ENCODE data around the gene OSCAR.
"Not testable (repeated sequence)": the region's sequence is repeated elsewhere in the genome, so short reads cannot be mapped to it uniquely, and the experiment has no call there.

OSCAR gene

DNA sequence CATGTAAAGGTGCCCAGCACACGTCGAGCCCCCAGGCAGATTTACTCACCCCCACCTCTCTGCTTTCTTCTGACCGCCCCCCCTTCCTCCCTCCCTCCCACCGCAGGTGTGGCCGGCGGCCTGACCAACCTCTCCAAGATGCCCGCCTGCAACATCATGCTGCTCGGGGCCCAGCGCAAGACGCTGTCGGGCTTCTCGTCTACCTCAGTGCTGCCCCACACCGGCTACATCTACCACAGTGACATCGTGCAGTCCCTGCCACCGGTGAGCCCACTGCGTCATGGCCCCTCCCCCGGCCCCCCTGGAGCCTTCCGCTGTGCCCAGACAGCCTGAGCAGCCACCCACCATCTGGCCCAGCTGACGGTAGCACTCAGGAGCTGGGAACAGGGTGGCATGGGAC, 23.8 kb upstream of the OSCAR start:
- no peak for DNase-seq

DNA sequence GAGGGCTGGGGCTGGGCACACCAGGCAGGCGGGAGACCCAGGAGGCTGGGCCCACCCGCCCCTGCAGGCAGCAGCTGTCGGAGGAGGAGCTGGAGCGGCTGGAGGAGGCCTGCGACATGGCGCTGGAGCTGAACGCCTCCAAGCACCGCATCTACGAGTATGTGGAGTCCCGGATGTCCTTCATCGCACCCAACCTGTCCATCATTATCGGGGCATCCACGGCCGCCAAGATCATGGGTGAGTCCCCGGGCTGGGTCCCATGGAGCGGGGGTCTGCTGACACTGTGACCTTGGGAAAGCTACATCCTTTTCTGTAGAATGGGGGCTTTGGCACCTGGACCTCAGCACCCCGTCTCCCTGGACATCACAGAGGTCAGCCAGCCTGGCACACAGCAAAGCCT, 23.1 kb upstream of the OSCAR start:
- DNase-seq = no peak

DNA sequence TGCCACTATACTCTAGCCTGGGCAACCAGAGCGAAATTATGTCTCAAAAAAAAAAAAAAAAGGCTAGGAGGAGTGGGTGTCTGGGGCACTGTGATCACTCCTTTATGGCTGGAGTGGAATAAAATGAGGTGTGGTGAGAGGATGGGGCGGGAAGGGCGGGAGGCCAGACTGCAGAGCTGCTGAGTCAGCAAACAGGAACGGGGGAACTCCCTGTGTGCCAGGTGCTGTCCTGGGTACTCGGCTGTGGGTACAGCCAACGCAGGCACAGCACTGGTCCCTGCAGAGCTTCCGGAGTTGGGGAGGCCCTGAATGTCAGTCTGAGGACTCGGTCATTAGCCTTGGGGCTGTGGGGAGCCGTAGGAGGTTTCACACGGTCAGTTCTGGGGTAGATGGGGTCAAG, 20.7 kb upstream of the OSCAR start:
- no peak for DNase-seq

DNA sequence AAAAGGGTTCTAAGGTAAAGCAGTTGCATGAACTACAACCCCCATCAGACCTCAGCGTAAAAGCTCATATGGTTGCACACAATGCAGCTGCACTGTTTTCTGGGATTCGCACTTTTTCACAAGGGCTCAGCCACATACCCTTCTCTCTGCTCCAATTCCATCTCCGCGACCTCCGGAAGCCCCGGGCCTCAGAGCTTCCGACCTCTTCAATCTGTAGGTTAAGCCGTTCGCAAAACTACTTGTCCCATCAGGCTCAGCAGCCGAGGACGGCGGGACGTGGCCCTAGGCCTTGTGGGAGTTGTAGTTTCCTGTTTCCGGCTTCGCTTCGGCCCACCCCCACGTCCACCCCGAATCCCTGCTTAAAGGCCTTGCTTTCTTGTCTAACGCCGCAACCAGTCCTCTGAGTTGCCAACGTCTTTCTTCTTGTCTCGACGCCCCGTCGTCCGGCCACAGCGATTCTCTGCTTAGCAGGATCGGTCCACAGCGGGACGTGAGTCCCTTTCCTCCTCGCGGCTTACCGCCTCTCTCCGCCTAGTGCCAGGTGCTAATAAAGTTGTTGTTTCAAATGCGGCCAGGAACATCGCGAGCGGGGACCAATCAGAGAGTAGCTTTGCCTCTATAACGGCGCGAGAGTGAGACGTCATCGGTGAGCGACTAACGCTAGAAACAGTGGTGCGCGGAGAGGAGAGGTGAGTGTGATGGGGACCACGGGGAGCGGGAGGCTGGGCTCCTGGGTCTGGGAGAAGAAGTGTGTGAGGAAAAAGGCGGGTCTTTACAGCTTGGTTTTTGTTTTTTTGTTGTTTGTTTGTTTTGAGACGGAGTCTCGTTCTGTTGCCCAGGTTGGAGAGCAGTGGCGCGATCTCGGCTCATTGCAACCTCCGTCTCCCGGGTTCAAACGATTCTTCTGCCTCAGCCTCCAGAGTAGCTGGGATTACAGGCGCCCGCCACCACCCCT, 14.8 kb upstream of the OSCAR start, which contains the start of the genes PRPF31 and TFPT:
Gene PRPF31, plus strand, starts transcription at position 646 of the 955 bp plus-strand sequence. CDS start 2,525 bp downstream, outside the sequence.
Gene TFPT, minus strand, starts transcription at position 549 of the 955 bp plus-strand sequence. Its CDS starts 388 bp downstream, at position 161.
- peak; percentile 81 to 94 (median 90) for DNase-seq

DNA sequence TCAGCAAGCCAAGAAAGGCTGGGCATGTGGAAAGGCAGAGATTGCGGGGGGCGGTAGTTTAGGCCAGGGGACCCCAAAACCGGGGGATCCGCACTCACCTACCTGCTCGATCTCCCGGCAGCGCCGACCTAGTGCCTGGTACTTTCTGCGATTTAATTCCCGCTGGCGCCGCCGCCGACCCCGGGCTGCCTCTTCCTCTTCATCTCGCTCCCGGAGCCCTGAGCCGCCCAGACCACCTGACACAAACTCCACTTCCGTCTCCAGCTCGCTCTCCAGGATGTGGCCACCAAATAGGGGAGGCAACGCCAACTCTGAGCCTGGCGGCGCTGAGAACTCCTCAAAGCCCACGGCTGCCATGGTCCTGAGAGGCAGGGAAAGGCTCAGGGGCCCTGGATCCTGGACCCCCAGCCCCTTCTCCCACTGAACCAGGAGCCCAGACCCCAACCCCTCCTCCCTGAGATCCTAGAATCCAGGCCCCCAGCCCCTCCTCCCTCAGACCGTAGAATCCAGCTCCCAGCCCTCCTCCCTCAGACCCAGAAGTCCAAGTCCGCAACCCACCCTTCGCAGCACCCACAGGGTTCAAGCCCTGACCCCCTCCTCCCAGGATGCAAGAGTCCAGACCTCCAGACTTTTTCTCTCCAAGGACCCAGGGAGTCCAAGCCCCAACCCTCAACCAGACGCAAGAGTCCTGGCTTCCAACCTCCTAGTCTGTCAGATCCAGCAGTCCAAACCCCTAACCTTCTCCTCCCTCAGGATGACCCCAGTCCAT, 13.9 kb upstream of the OSCAR start:
- peak in 2 of 4 experiments; percentile 11 to 27 for DNase-seq

DNA sequence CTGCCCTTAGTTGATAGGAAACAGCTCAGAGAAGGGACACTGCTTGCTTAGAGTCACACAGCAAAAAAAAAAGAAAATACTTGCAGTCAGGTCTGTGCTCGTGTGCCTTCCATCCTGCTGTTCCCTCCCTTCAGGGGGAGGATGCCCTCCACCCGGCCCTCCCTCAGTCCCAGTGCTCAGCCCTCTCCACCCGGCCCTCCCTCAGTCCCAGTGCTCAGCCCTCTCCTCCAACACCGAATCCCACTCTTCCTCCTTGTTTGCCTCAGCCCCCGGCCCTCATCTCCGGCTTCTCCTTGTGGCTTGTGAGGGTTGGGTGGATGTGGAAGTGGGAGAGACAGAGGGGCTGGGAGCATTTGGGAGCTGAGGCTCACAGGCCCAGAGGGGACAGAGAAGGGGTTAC, 9.0 kb upstream of the OSCAR start:
- peak in 1 of 4 experiments; percentile 5 for DNase-seq

DNA sequence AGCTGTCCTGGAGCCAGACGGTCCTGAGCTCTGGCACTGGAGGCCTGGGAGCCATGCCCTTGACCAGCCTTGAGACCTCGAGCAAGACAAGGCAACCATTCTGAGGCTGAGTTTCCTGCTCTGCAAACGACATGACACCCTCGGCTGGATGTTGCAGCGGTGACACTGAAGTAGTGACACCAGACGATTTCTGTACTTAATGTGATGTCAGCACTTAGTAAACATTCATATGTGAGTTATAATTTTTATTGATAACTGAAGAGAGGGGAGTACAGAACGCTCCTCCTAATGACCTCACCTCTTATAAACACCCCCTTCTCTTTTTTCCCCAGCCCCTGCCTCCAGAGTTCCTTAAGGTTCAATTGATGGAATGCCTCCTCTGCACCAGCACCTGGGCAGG, 7.9 kb upstream of the OSCAR start:
- DNase-seq = no peak

DNA sequence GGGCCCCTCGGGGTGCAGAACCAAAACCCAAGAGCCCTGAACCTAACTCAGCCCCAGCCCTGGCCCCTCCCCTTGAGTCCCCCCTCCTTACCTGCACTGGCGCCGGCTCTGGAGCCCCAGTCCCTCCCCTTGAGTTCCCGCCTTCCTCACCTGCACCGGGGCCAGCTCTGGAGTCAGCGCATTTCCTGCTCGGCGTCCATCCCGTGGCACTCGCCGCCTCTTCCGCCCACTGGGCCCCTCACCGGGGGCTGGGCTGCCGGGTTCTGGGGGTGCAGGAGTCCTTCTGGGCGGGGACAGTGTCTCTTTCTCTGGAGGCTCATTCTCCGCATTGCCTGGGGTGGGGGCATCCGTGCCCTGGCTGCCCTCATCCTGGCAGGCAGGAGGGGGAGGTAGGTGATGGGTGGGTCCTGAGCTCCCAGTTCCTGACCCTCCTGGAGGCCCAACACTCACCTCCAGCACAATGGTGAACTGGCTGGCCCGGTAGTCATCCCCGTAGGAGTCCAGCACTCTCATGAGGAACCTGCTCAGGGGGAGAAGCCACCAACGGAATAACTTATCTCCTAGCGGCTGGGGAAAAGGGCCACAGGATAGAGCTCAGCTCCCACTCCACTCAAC, 7.4 kb upstream of the OSCAR start:
- no peak for DNase-seq

DNA sequence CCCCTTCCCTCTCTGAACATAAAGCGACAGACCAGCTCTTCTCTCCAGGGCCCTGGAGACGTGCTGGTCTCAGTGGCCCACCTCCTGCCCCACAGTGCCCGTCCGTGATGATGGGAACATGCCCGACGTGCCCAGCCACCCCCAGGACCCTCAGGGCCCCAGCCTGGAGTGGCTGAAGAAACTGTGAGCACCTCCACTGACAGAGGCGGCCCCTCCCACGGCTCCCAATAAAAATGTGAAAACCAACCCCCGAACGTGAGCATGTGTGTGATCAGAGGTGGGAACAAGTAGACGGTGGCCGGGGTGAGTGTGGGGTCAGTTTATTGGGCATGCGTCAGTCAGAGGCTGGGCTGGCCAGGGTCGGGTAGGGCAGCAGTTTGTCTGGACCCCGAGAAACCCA, 6.1 kb upstream of the OSCAR start:
- DNase-seq = no peak

DNA sequence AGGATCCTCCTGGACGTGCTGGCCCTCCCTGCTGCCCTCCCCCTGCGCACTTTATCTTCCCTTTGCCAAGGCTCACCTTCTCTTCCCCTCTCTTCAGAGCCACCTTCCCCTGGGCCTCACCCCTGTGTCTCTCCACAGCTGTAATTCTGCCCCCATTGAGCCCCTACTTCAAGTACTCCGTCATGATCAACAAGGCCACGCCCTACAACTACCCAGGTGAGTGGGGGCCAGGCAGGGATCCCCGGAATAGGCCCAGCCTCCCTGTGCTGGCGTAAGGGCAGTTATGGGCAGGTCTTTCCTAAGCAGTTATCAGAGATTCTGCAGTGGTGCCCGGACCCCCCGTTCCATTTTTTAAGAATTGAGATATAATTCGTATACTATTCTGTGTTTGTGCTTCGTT, 5.2 kb upstream of the OSCAR start:
- no peak for DNase-seq

DNA sequence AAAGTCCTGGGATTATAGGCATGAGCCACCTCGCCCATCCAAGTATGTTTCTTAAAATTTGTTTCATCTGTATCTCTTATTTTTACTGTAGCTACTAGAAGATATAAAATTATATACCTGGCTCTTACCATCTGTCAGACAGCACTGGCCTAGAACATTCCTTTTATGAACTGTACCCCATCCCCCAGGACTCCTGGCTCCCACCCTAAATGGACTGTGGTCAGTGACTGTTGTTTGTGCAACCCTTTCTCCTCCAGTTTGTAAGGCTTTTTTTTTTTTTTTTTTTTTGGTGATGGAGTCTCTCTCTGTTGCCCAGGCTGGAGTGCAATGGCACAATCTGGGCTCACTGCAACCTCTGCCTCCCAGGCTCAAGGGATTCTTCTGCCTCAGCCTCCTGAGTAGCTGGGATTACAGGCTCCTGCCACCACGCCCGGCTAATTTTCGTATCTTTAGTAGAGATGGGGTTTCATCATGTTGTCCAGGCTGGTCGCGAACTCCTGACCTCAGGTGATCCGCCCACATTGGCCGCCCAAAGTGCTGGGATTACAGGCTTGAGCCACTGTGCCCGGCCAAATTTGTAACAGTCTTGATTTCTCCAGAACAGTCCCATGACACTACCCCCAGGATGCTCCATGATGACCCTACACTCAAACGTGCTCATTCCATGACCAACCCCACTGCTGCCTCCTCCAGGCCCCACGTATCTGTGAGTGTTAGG, 4.6 kb upstream of the OSCAR start:
- DNase-seq = no peak

DNA sequence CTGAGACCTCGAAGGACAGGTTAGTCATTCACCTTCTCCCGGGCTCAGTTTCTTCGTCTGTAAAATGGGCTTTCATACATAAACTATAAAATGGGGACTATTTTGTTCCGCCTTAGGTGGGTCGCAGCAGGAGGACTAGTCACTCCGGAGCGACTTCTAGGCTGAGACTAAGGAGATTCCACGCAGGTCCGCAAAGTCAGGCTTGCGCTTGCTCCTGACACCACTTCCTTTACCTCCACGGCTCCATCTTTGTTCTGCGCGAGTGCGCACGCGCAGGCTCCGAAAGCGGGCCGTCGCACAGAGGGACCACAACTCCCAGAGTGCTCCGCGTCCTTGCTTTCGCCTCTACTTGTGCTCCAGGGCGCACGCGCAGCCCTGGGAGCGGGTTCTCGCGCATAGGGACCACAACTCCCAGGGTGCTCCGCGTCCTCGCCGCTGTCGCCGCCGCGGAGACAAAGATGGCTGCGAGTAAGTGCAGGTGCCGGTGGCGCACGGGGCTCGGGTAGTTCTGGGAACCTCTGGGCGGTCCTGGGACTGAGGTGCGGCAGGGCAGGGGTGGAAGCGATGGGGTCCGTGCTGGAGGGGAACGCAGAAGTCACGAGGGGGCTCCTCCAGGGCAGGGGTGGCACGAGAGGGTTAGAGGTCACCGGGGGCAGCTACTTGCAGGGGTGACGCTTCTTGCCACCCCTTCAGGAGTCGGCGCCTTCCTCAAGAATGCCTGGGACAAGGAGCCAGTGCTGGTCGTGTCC, 2.0 kb upstream of the OSCAR start, which contains the start of gene NDUFA3:
Gene NDUFA3, plus strand, starts transcription at position 435 of the 749 bp plus-strand sequence. Its CDS starts 24 bp downstream, at position 459.
- peak; percentile 92 to 96 (median 94) for DNase-seq

DNA sequence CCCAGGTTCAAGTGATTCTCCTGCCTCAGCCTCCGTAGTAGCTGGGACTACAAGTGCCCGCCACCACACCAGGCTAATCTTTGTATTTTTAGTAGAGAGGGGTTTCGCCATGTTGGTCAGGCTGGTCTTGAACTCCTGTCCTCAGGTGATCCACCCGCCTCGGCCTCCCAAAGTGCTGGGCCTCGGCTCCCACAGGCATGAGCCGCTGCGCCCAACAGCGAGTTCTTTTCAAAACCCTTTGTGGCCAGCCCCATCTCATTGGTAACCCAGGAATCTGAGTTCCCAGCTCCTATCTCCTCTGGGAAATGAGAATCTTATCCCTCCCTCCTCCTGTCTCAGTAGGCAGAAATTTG, 724 bp downstream of the OSCAR start:
- DNase-seq = not testable (repeated sequence)

DNA sequence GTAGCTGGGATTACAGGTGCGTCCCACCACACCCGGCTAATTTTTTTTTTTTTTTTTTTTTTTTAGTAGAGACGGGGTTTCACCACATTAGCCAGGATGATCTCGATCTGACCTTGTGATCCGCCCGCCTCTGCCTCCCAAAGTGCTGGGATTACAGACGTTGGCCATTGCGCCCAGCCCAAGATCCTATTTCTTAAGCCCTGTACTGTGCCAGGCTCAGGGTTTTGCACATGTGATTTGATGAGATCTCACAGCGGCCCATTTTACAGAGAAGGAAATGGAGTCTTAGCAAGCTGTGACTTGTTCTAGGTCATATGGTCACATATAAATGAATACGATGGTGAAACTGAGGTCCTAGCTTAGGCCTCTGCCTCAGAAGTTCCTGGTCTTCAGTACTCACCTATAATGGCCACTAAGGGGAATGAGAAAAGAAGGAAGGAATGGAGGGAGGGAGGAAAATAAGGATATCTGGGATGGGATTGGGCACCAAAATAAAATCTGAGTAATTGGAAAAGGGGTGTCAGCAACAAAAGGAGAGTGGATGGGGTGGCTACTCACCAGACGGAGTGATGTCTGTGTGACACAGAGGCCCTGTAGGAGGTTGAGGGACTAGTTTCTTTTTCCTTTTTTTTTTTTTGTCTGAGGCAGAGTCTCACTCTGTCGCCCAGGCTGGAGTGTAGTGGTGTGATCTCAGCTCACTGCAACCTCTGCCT, 1.3 kb downstream of the OSCAR start:
- no peak for DNase-seq

DNA sequence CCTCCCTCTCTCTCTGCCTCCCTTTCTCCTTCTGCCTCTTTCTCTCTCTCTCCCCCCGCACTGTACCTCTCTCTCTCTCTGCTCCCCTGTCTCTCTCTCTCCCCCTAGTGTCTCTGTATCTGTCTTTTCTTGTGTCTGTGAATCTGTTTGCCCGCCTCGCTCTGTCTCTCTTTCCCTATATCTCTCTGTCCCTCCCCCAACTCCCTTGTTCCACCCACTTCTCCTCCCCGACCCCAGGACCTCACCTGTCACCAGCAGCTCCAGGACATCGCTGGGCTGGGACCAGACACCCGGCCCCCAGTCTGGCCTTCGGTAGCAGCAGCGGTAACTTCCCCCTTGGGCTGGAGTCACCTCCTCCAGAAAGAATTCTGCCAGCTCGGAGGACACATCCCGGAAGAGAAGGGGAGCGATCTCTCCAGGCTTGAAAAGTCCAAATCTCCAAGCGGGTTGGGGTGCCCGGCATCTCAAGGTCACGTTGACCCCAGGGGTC, 3.9 kb downstream of the OSCAR start:
- no peak for DNase-seq

DNA sequence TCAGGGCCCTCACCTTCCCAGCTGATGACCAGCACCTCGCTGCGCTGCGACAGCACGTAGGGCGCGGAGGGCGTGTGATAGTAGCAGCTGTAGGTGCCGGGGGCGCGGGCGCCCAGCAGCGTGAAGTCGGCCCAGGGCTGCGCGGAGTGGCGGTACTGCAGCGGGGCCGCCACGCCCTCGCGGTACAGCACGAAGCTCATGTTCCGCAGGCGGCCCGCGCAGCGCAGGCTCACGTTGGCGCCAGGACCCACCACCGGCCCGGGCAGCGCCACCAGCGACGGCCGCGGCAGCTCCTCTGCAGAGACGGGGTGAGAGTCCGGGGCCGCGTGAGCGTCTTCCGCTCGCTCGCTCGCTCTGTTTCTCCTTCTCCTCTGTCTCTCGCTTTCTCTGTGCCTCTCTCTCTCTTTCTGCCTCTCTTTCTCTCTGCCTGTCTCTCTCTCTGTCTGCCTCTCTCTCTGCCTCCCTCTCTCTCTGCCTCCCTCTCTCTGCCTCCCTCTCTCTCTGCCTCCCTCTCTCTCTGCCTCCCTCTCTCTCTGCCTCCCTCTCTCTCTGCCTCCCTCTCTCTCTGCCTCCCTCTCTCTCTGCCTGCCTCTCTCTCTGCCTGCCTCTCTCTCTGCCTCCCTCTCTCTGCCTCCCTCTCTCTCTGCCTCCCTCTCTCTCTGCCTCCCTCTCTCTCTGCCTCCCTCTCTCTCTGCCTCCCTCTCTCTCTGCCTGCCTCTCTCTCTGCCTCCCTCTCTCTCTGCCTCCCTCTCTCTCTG, 4.6 kb downstream of the OSCAR start:
- peak in 2 of 4 experiments; percentile 9 to 38 for DNase-seq

DNA sequence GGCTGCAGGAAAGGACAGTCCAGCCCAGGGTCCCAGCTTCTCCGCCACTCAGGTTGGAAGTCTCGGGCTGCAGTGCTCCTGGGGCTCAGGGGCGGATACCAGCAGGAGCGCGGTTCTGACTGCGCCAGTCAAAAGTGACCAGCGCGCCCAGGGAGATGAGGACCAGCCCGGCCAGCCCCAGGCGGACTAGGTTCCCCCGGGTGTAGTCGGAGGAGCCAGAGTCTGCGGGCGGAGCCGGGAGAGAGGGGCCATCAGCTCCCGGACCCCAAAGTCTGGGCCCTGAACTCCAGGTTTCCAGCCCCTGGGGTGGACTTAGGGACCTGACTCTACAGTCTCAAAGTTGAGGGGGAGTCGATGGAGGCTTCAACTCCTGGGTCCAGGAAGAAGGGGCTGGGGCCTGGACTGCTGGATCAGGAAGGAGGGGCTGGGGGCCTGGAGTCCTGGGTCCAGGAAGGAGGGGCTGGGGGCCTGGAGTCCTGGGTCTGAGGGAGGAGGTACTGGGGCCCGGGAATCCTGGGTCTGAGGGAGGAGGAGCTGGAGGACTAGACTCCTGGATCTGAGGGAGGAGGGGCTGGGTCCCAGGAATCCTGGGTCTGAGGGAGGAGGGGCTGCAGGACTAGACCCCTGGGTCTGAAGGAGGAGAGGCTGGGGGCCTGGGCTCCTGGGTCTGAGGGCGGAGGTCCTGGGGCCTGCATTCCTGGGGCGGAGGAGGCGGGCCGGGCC, 5.3 kb downstream of the OSCAR start:
- no peak for DNase-seq

DNA sequence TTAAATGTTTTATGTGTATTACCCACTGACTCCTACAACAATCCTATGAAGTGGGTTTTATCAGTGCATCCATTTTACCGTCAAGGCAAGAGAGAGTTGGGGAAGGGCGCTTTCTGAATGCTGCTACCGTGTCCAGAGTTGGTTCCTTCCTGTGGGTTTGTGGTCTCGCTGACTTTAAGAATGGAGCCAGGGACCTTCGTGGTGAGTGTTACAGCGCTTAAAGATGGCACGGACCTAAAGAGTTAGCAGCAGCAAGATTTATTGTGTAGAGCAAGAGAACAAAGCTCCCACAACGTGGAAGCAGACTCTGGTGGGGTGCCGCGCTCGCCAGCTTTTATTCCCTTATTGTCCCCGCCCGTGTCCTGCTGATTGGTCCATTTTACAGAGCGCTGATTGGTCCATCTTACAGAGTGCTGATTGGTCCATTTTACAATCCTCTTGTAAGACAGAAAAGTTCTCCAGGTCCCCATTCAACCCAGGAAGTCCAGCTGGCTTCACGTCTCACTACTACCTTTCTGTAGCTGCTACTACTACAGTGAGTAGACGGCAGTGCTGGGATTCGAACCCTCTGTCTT, 6.1 kb downstream of the OSCAR start:
- DNase-seq = no peak

DNA sequence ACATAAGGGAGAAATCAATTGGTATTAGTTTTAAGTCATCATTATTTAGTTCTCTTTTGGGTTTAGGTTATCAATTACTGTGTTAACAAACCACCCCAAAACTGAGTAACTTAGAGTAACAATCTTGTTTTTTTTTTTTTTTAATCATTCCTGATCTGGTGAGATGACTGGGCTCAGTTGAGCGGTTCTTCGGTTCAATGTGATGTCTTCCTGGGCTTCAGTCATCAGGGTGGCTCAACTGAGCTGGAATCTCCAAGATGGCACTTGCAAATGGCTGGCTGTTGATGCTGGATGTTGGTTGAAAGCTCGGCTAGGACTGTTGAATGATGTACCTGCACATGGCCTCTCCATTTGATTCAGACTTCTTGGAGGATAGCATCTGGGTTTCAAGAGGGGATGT, 16.2 kb downstream of the OSCAR start:
- no peak for DNase-seq

All from activated naive CD4-positive, alpha-beta T cell (primary cell).